ENCODE measurements around the gene P2RY12. TPM values are rescaled to one million over a fixed set of nuclear protein-coding genes. Genes with fewer than 3 reads are reported as not detected.
"Not testable (repeated sequence)": the region's sequence is repeated elsewhere in the genome, so short reads cannot be mapped to it uniquely, and the experiment has no call there.

P2RY12 gene
- total RNA-seq, 2 experiments from 2014 or later = not detected

- ChIA-PET POLR2A (no interaction called here), CTCF (no interaction called here)
- Mint-ChIP-seq H3K4me3 (no peak overlapping the region), H3K27ac (no peak overlapping the region), H3K36me3 (ENCODE audit: low read depth) (no peaks in the 10 kb centered on the region), H3K9me3 (ENCODE audit: insufficient read depth) (no peaks in the 10 kb centered on the region), H3K4me1 (ENCODE audit: low read depth) (no peaks in the 10 kb centered on the region), H3K27me3 (ENCODE audit: low read depth) (peaks cover 2% of the 10 kb centered on the region)
- DNase-seq (no peak), ATAC-seq (no peak)
Measured at GRCh38 chr3:151410891-151411559, 26.5 kb upstream of the P2RY12 start.

- H3K9me3 Mint-ChIP-seq (ENCODE audit: insufficient read depth) = no peaks in the 10 kb centered on the region
- DNase-seq = no peak
- CTCF ChIA-PET = interaction anchor here (0.6 kb wide), 1 partner anchor 68 kb away, joined by 3 read pairs; no protein-coding TSS in a partner anchor
- no peak for ATAC-seq
- no peak overlapping the region for H3K4me3 Mint-ChIP-seq
- H3K27me3 Mint-ChIP-seq (ENCODE audit: low read depth) = peaks cover 7% of the 10 kb centered on the region
- no peak overlapping the region for H3K27ac Mint-ChIP-seq
- H3K36me3 Mint-ChIP-seq (ENCODE audit: low read depth) = no peaks in the 10 kb centered on the region
- POLR2A ChIA-PET = no interaction called here
- H3K4me1 Mint-ChIP-seq (ENCODE audit: low read depth) = no peaks in the 10 kb centered on the region
Measured at GRCh38 chr3:151407928-151408327, 23.4 kb upstream of the P2RY12 start.

GRCh38 chr3:151404316-151404715, 19.8 kb upstream of the P2RY12 start:
- Mint-ChIP-seq H3K27ac (no peak overlapping the region), H3K9me3 (ENCODE audit: insufficient read depth) (no peaks in the 10 kb centered on the region), H3K36me3 (ENCODE audit: low read depth) (no peaks in the 10 kb centered on the region), H3K4me1 (ENCODE audit: low read depth) (no peaks in the 10 kb centered on the region), H3K4me3 (no peak overlapping the region), H3K27me3 (ENCODE audit: low read depth) (peaks cover 7% of the 10 kb centered on the region)
- ChIA-PET POLR2A (no interaction called here), CTCF (no interaction called here)
- no peak for ATAC-seq
- DNase-seq = no peak

- ChIA-PET POLR2A (no interaction called here), CTCF (no interaction called here)
- no peak for ATAC-seq
- no peak for DNase-seq
- Mint-ChIP-seq H3K4me1 (ENCODE audit: low read depth) (no peaks in the 10 kb centered on the region), H3K4me3 (no peak overlapping the region), H3K36me3 (ENCODE audit: low read depth) (no peaks in the 10 kb centered on the region), H3K27me3 (ENCODE audit: low read depth) (peaks cover 7% of the 10 kb centered on the region), H3K27ac (no peak overlapping the region), H3K9me3 (ENCODE audit: insufficient read depth) (no peaks in the 10 kb centered on the region)
Measured at GRCh38 chr3:151403246-151403645, 18.7 kb upstream of the P2RY12 start.

GRCh38 chr3:151402349-151402748, 17.8 kb upstream of the P2RY12 start:
- H3K4me1 Mint-ChIP-seq (ENCODE audit: low read depth) = no peaks in the 10 kb centered on the region
- H3K4me3 Mint-ChIP-seq = no peak overlapping the region
- H3K36me3 Mint-ChIP-seq (ENCODE audit: low read depth) = no peaks in the 10 kb centered on the region
- H3K27ac Mint-ChIP-seq = no peak overlapping the region
- H3K9me3 Mint-ChIP-seq (ENCODE audit: insufficient read depth) = no peaks in the 10 kb centered on the region
- ChIA-PET CTCF (no interaction called here), POLR2A (no interaction called here)
- DNase-seq (no peak), ATAC-seq (no peak)
- H3K27me3 Mint-ChIP-seq (ENCODE audit: low read depth) = peaks cover 10% of the 10 kb centered on the region

GRCh38 chr3:151400341-151400740, 15.8 kb upstream of the P2RY12 start:
- H3K27ac Mint-ChIP-seq = no peak overlapping the region
- ChIA-PET CTCF (interaction anchor here (1.2 to 1.7 kb wide), 2 partner anchors 21 to 172 kb away, joined by 3 read pairs; no protein-coding TSS in a partner anchor), POLR2A (no interaction called here)
- no peaks in the 10 kb centered on the region for H3K36me3 Mint-ChIP-seq (ENCODE audit: low read depth)
- ATAC-seq (no peak), DNase-seq (no peak)
- no peak overlapping the region for H3K4me3 Mint-ChIP-seq
- H3K9me3 Mint-ChIP-seq (ENCODE audit: insufficient read depth) = no peaks in the 10 kb centered on the region
- H3K27me3 Mint-ChIP-seq (ENCODE audit: low read depth) = peaks cover 5% of the 10 kb centered on the region
- H3K4me1 Mint-ChIP-seq (ENCODE audit: low read depth) = no peaks in the 10 kb centered on the region

GRCh38 chr3:151398895-151399294, 14.3 kb upstream of the P2RY12 start:
- Mint-ChIP-seq H3K4me3 (no peak overlapping the region), H3K27me3 (ENCODE audit: low read depth) (peaks cover 3% of the 10 kb centered on the region), H3K9me3 (ENCODE audit: insufficient read depth) (no peaks in the 10 kb centered on the region), H3K36me3 (ENCODE audit: low read depth) (no peaks in the 10 kb centered on the region), H3K27ac (no peak overlapping the region), H3K4me1 (ENCODE audit: low read depth) (no peaks in the 10 kb centered on the region)
- ChIA-PET CTCF (no interaction called here), POLR2A (no interaction called here)
- DNase-seq = no peak
- ATAC-seq = no peak

GRCh38 chr3:151395806-151396205, 11.3 kb upstream of the P2RY12 start:
- H3K27ac Mint-ChIP-seq = no peak overlapping the region
- H3K36me3 Mint-ChIP-seq (ENCODE audit: low read depth) = no peaks in the 10 kb centered on the region
- no peaks in the 10 kb centered on the region for H3K4me1 Mint-ChIP-seq (ENCODE audit: low read depth)
- H3K27me3 Mint-ChIP-seq (ENCODE audit: low read depth) = peaks cover 6% of the 10 kb centered on the region
- H3K4me3 Mint-ChIP-seq = no peak overlapping the region
- ChIA-PET CTCF (no interaction called here), POLR2A (no interaction called here)
- ATAC-seq (no peak), DNase-seq (no peak)
- no peaks in the 10 kb centered on the region for H3K9me3 Mint-ChIP-seq (ENCODE audit: insufficient read depth)

GRCh38 chr3:151394611-151395010, 10.1 kb upstream of the P2RY12 start:
- Mint-ChIP-seq H3K27me3 (ENCODE audit: low read depth) (peaks cover 6% of the 10 kb centered on the region), H3K27ac (no peak overlapping the region), H3K4me3 (no peak overlapping the region), H3K9me3 (ENCODE audit: insufficient read depth) (no peaks in the 10 kb centered on the region), H3K36me3 (ENCODE audit: low read depth) (no peaks in the 10 kb centered on the region), H3K4me1 (ENCODE audit: low read depth) (no peaks in the 10 kb centered on the region)
- DNase-seq (no peak), ATAC-seq (no peak)
- ChIA-PET POLR2A (no interaction called here), CTCF (no interaction called here)

GRCh38 chr3:151393941-151394340, 9.4 kb upstream of the P2RY12 start:
- Mint-ChIP-seq H3K27ac (no peak overlapping the region), H3K36me3 (ENCODE audit: low read depth) (no peaks in the 10 kb centered on the region), H3K4me1 (ENCODE audit: low read depth) (no peaks in the 10 kb centered on the region), H3K27me3 (ENCODE audit: low read depth) (peaks cover 6% of the 10 kb centered on the region), H3K9me3 (ENCODE audit: insufficient read depth) (no peaks in the 10 kb centered on the region), H3K4me3 (no peak overlapping the region)
- ATAC-seq (no peak), DNase-seq (no peak)
- POLR2A ChIA-PET = no interaction called here
- CTCF ChIA-PET = no interaction called here

- Mint-ChIP-seq H3K27ac (no peak overlapping the region), H3K36me3 (ENCODE audit: low read depth) (no peaks in the 10 kb centered on the region), H3K4me1 (ENCODE audit: low read depth) (no peaks in the 10 kb centered on the region), H3K27me3 (ENCODE audit: low read depth) (peaks cover 6% of the 10 kb centered on the region), H3K9me3 (ENCODE audit: insufficient read depth) (no peaks in the 10 kb centered on the region), H3K4me3 (no peak overlapping the region)
- POLR2A ChIA-PET = no interaction called here
- CTCF ChIA-PET = no interaction called here
- DNase-seq (no peak), ATAC-seq (no peak)
Measured at GRCh38 chr3:151393146-151393830, 8.7 kb upstream of the P2RY12 start.

- CTCF ChIA-PET = interaction anchor here (0.6 kb wide), 1 partner anchor 45 kb away, joined by 3 read pairs; no protein-coding TSS in a partner anchor
- POLR2A ChIA-PET; H3K4me3 Mint-ChIP-seq; H3K27me3 Mint-ChIP-seq (ENCODE audit: low read depth); H3K27ac Mint-ChIP-seq; H3K36me3 Mint-ChIP-seq (ENCODE audit: low read depth); DNase-seq; H3K9me3 Mint-ChIP-seq (ENCODE audit: insufficient read depth); ATAC-seq; H3K4me1 Mint-ChIP-seq (ENCODE audit: low read depth): not testable (repeated sequence)
Measured at GRCh38 chr3:151392191-151392590, 7.6 kb upstream of the P2RY12 start.
